HG02885 (cell line): ENCODE data around the gene HMX3.

Experiments
- ATAC-seq: cut with Tn5 transposase; IDR thresholded peaks from one replicate; pipeline ENCODE4 v1.9.1; 2021; ENCODE audit warnings: mild to moderate bottlenecking; ENCODE audit not compliant: unreplicated experiment, poor library complexity

HMX3 gene

DNA sequence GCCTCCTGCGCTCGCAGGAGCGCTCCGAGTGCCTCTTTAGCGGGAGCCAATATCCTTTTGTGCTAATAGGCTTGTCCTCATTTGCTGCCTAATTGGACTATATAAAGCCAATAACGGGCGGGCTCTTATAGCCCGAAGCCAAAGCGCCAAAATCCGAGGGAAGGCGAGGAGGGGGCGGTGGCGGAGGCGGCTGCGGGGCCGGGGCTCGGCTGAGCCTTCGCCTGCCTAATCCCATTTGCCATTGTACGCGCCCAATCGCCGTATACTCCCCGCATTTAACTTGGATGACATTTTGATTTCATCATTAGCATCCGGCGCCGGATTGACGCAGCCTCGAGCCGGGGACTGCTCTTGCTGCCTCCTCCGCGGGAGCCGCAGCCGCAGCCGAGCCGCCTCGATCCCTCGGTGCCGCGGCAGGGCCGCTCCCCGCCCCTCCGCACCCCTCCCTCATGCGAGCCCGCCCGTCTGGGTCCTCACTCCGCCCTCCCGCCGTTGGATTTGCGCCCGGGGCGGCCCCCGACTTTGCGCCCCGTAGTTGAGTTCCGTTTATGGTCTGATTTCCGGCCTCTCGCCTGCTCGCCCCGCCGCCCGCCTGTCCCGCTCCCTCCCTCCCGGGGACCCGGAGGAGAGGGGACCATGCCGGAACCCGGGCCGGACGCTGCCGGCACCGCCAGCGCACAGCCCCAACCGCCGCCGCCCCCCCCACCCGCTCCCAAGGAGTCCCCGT lies at the start of gene HMX3:
TSS of gene HMX3 (plus strand) at position 556 of the 727 bp plus-strand sequence. CDS start at position 637, 81 bp downstream.
- peak; percentile 48 for ATAC-seq

DNA sequence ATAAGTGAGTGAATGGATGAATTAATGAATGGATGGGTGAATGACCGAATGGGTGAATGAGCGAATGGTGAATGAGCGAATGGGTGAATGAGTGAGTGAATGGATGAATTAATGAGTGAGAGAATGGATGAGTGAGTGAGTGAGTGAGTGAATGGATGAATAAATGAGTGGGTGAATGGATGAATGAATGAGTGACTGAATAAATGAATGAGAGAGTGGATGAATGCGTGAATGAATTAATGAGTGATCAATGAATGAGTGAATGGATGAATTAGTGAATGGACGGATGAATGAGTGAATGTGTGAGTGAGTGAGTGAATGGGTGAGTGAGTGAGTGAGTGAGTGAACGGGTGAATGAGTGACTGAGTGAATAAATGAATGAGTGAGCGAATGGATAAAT lies 49.5 kb upstream of the HMX3 start:
- no peak for ATAC-seq

DNA sequence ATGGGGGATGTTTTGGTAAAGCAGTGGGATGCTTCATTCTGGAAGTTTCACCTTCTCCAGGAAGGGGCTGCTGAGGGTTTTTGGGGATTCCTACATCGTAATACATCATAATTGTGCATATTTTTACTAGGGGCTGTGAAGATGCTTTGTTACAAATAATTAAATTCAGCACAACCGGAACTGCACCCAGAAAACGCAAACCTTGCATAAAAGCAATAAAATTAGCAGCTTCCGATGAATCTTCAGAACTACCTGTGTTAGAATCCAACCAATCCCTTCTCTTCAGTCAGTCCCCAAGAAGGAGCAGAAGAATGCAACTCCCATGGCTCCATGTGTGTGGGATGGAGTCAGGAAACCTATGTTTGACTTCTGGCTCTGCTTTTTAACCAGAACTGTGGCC lies 48.4 kb upstream of the HMX3 start:
- no peak for ATAC-seq

DNA sequence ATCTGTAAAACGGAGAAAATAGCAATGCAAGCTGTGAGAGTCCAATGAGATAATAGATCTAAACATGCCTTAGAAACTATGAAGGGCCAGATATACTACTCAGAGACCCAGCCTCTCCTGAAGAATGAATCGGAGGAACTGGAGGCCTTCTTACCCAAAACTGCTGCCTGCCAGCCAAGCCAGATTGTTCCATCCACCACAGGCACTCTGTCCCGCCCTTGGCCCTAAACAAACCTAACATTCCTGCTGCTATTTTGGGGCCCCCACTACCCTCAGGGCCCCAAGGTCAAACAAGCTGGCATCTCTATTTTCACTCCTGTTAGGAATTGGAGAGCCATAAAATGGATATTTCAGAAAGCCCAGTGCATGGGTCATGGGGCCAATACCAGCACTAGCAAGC lies 48.0 kb upstream of the HMX3 start:
- no peak for ATAC-seq

DNA sequence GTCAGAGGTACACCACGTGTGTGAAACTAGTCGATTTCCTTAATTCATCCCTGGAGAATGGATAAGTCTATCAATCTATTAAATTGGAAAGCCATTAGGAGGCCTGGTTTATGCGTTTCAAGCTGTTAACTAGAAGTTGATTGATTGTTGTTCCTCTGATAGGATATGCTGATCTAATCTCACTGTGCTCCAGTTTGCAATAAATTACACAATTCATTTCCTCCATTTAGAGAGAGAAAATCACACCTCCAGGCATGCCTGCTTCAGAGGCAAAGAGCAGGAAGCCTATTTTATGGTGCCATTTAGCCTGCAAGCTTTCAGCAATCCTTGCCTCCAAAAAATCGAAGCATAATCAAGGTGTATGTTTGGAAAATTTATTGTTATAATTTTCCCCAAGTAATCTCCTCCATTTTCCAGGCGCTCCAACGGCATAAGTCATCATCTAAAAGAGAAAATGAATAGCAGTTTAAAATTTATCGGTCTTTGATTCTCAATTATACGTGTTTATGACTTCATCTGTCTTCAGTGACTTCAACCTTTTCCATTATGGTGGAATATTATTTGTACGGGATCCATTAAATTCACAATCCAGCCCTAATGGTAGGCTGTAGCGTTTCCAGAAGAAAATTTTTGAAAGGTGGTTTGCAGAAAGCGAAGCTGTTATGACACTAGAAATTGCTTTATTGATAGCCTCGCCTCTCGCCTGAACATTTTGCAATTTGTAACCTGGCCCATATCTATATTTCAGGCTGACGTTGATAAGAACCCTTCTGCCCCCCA lies 42.9 kb upstream of the HMX3 start:
- ATAC-seq = no peak

DNA sequence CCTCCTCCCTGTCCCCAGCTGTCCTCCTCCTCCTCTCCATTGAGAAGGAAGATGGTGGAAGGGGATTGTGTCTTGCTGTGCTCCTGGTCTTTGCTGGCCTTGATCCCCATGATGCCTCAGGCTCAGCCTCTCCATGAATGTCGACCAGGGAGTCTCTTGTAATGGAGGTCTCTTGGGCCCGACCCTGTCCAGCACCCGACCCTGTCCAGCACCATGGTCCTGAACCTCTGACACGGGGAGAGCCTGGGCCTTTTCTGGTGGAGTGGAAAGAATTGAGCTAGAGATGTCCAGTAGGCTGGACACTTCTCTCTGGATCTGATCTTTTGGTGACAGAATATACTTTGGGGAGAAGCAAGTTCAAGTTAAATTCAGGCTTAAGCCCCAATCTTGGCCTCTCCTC lies 42.3 kb upstream of the HMX3 start:
- no peak for ATAC-seq

DNA sequence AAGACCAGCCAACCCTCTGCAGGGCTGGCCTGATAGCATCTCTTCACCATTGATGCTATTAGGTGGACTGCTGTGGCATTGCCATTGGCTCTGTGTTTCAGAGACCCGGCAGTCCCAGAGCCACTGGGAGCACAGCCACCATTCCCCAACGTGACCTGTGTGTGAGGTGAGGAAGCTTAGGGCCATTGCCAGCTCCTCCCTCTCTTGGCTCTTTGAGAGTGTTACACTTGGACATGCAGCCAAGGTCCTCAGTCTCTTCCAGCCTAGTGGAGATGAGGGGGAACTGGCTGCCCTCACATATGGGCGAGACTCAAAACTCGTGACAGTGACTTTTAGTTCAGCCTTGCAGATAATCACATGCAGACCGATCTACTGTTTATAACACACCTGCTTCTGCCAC lies 39.3 kb upstream of the HMX3 start:
- no peak for ATAC-seq

DNA sequence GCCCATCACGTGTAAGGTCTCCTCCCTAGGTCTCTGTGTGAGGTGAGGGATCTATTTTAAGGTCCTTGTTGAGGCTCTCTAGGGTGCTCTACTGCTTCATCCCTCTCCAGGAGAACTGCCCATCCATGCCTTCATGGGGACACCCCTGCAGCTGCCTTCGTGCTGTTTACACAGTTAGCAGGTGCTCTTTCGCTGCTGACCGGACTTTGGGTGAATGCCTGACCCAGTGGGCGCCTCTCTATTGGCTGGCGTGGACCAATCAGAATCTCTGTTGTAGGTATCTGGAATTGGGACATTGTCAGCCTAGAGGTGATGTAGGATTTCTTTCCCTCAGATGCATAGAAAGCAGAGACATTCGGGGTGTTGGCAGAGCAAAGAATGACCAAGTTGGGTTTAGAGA lies 38.7 kb upstream of the HMX3 start:
- ATAC-seq = no peak

DNA sequence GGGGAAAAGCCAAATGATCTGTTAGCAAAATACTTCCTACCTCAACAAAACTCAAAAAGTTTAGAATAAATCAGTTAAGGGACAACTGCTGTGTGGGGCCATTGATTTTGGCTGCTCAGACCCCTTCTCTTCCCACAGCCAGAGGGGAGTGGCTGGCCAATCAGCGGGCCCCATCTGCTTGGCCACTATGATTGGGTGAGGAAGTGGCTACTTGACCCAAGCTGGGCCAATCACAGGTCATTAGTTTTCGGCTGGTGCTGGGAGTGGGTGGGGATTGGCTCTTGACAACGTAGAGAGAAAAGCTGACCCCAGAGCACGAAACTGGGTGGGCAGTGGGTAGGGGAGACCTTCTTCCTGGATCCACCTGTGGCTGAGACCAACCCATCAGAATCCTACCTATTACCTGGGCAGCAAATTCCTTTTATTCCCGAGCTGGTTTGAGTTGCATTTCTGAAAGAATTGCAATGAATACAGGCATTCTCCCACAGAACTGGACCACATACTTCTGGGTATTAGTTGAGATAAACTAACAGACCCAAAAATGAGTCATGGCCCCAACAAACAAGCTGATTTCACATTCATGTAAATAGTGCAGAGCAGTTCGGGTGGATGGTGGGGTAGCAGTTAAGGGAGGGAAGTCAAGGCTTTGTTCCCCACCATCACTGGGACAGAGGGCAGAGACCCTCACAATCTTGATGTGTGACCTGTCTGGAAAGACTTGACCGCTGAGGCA lies 35.6 kb upstream of the HMX3 start:
- ATAC-seq = no peak

DNA sequence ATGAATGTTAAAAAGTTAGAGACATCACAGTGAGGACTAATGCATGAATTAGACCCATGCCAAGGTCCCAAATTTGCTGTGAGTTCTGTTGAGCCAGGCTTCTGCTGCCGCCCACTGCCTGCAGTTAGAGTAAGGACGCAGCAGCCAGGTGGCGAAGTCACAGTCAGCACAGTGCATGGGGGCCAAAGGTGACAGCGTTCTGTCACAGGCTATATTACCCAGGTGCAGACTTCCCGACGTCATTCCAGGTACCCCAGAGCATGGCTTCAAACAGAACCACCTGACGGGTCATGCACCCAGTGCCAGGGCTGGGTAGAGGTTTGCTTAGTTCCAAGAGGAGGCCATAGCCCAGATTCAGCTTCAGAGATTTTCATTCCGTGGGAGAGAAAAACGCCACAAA lies 33.9 kb upstream of the HMX3 start:
- no peak for ATAC-seq

DNA sequence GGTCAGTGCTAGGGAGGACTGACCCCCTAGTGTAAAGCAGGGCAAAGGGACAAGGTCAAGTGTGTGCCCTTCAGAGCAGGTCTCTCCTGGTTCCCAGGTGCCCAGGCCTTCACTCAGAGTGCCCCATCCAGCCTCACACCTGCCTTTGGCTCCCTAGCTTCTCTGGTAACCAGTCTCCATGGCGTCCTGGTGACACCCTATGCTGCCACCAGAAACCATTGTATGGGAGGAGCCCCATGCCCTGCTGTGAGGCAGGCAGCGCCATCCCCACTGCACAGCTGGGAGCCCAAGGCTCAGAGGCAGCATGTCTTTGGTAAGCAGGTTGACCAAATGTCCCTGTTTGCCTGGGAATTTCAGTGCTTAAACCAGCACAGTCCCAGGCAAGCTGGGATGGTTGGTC lies 33.1 kb upstream of the HMX3 start:
- no peak for ATAC-seq

DNA sequence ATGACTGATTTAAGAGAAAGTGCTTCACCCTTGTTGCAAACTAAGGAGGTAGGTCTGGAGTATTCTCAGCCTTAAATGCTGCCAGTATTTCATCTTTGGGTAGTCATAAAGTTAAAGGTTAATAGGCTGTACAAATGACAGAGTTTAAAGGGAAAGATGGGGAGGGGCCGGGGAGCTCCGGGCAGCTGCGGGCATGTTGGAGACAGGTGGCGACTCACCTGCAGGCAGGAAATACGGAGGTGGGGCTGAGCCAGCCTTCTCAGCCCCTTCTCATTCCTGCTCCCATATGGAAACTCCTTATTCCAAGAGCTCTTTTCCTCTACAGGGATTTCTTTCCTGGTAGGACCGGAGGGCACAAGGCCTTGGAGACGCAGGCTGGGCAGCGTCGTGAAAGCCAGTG lies 31.8 kb upstream of the HMX3 start:
- no peak for ATAC-seq

DNA sequence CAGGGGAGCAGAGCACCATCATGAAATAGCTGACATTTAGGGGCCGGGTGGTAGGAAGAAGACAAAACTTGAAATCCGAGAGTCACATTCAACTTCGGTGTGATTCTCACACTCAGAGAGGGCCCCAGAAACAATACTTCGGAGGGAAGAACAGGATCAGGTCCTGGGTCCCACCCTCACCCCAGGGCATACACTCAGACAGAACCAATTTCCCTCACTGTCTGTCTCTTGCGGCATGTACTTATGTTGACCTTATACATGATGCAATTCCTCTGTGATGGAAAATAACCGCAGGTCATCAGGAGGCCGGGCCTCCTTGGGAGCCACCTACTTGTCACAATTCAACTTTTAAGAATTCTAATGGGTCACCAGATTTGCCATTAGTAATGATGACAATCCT lies 26.3 kb upstream of the HMX3 start:
- ATAC-seq = no peak

DNA sequence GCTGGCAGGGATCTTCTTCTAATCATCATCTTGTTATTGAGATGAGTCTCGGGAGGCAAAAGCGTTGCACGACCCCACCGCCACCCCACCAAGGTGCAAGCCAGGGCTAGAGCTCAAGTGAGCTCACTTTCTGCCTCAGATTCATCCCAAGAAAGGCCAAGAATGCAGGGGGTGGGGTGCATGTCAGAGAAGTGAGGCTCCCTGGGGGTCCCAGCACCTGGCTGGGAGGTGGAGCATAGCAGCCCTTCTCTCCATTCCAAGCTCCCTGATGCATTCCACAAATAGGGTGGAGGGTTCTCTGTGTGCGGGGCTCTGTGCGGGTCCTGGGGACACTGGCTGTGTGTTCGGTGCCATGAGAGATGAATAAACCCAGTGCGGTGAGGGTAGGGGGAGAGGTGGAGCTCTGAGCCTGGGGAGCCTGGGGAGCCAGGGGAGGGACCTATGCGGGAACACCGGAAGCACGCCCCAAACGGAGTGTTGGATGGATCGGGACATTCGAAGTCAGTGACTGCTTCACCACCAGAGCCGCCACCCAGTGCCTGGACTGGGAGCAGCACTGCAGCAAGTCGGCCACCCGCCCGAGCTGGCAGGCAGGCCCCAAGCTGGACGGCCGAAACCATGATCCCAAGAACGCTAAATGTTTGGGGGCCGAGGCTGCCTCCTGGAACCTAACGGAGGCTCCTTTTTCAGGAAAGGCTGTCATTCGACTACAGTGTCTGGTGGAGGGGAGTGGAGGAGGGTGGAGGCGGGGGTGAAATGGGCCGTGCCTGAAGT lies 17.9 kb upstream of the HMX3 start:
- no peak for ATAC-seq

DNA sequence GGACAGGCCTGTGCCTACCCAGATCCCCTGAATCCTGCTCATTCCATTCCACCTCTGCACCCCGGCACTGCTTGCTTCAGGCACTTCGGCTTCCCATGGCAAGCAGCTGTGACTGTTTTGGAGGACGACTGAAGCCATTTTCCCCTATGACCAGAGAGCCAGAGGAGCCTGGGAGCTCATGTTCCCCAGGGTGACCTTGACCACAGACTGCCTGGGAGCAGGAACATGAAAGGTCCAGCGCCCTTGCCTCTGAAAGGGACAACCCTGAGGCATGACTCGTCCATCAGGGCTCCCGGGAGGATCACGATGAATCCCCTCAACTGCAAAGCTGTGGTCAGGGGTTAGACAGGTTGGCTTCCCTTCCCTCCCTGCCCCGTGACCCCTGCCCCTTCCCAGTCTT lies 16.7 kb upstream of the HMX3 start:
- no peak for ATAC-seq

DNA sequence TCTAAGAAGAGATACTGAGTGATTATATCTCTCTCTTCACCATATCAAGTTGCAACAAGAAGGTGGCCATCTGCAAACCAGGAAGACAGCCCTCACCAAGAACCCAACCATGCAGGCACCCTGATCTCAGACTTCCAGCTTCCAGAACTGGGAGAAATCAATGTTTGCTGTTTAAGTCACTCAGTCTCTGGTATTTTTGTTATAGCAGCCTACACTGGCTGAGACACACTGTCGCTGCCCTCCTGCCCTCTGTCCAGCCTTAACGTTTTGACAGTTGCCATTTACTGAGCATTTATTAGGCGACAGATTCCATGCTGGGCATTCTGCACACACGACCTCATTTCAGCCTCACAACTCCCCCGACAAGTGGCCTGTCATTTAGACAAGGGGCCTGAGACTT lies 9.5 kb upstream of the HMX3 start:
- ATAC-seq = no peak

DNA sequence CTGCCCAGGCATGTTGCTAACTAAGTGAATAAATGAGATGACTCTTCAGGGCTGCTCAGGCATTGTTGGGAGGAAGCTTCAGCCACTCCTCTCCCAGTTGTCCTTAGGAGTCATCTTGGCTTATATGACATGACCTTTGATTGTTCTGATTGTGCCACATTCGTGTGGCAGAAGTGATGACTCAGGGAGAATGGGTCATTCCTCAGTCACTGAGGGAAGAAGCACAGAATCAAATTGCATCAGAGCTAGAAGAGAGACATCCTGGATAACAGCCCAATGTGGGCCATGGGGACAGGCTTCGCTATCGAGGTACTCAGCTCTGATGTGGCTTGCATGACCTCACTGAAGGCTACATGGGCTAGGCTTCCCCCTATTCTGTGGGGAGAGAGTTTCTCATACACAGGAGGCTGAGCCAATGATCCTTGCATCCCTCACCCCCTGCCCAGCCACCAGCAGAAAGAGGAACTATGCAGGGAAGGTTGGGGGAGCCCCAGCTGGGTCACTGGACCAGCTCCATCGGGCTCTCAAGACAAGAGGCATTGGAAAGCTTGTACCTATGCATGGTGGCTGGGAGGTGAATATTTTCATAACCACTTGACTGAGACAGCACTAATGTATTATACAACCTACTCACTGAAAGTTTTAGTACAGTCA lies 6.0 kb upstream of the HMX3 start:
- ATAC-seq = no peak

DNA sequence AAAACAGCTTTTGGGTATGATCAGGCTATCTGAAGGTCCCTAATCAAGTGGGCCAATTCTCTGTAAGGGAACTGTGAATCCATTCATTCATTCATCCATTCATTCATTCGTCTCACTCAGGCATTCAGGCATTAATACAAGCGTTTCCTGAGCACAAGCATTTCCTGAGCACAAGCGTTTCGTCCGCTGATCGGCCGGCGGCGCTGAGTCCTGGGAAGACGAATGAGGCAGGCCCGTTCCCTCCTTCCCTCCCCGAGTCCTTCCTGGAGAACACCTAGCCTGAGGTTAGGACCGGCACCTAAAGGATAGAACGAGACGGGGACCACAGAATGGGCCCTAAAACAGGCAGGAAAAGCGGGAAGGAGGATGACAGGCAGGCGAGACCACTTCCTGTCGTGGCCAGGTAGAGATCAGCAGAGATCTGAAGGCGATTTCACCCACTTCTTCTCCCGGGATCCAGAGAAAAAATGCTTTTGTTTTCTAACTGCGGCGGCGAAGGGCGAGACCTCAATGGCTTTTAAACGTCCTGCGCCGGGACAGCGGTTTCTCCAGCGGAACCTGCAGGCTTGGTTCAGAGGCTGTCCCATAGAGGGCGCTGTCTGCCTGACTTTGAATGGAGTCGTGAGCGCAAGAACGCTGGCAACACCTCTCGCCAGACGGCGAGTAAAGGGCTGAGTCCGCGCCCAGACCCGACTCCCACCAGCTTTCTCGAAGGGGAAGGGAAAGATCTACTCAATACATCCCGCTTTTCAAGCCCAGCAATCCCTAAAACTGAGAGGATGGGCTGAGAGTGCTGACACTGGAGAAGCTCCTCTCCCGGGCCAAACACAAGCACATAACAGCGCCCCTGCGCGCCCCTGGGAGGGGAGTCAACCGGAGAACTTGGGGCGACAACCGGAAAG lies 2.9 kb upstream of the HMX3 start:
- ATAC-seq = peak; percentile 45
